ENCODE data around the gene CORO1C.

CORO1C gene

DNA sequence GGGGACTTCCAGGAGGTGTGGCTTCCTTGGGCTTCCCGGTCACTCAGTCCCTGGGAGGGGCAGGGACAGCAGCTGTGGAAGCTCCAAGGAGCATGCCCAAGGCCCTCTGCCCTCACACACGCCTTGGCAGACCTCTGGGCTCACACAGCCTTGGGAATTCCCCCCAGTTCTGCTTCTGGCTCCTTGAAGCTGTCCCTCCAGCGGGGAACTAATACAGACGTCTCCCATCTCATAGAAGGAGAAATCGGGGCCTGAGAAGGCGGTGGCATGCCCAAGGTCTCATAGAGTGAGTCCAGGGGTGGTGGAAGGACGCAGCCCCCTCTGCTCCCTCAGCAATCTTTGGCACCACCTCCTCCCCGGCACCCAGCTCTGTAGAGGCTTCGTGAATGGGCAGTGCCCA is 117.8 kb downstream of the CORO1C start:
- DNase-seq, result no peak

- no peak for DNase-seq
These were observed 118.5 kb downstream of the CORO1C start for GRCh38 chr12:108612788-108613282.

- DNase-seq, result no peak
These were observed 119.4 kb downstream of the CORO1C start for GRCh38 chr12:108611884-108612415.

GRCh38 chr12:108610856-108611605 is 120.3 kb downstream of the CORO1C start:
- DNase-seq, result no peak

DNA sequence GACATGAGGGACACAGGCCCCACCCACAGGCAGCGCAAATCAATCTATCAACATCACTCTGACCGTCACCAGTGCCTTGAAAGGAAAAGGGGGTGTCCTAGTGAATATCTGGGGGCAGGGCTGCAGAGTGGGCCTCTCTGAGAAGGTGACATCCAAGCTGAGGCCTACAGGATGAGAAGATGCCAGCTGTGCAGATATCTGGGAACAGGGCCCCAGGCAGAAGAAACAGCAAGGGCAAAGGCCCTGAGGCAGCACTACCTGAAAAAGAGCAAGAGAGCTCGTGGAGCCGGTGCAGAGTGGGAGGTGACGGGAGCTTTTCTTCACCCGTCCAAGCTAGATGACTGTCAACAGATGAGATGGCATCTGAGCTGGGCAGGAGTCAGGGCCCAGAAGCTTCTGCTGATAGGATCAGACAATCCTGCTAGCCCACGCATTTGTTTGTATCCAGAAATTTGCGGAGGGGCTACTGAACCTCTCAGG is 120.9 kb downstream of the CORO1C start:
- no peak for DNase-seq

DNA sequence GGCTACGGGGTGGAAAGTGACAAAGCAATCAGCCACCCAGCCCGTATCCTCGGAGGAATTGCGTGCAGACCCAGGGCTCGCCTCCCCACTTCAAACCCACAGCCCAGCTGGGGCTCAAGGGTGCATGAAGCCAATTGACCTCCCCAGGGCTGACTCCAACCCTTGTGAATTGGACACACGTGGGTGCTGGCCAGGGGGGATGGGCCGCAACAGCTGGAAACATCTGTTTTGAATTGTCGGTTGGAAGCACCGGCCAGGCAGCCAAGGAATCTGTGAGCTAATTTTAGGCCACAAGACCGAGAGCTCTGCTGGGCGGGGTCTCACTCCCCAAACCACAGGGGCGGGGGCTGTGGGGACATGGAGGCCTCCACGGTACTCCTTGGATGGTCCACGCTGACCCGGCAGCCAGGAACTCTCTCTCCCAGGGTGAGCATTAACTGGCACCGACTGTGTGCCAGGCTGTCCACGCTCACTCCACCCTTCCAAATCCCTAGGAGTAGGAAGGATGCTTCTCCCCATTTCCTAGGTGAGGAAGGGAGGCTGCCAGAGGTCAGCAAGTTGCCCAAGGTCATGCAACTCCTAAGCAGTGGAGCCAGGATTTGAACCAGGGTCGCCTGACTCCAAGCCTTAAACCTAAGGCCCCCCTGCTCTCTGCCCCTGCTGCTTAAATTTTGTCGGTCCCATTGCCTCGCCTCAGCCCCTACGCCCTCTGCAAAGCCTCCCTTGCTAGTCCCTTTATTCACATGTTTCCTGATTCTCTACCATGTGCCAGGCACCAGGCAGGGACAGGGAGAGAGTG is 121.6 kb downstream of the CORO1C start:
- no peak for DNase-seq

GRCh38 chr12:108608616-108609015 is 122.7 kb downstream of the CORO1C start:
- no peak for DNase-seq

DNA sequence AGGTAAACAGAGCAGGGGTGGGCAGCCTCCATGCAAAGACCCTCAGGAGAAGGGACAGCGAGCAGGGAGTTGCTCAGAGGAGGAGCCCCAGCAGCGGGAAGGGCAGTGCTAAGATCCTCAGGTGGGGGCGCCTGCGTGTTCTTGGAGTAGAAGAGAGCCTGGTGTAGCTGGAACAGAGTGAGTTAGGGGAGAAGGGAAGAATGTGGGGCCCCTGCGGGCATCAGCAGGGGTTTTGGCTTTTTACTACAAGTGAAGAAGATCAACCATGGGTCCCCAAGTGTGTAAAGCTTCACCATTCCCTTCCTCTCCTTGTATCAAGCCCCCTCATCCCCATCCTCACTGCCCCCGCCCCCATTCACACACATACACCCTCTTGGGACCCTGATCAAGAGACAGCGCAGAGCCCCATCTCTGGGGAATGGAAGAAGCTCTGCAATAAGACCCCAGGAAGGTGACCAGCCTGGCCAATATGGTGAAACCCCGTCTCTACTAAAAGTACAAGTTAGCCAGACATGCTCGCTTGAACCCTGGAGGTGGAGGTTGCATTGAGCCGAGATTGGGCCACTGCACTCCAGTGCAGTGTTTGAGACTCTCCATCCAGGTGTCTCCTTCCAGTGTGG is 123.2 kb downstream of the CORO1C start:
- DNase-seq, result no peak

DNA sequence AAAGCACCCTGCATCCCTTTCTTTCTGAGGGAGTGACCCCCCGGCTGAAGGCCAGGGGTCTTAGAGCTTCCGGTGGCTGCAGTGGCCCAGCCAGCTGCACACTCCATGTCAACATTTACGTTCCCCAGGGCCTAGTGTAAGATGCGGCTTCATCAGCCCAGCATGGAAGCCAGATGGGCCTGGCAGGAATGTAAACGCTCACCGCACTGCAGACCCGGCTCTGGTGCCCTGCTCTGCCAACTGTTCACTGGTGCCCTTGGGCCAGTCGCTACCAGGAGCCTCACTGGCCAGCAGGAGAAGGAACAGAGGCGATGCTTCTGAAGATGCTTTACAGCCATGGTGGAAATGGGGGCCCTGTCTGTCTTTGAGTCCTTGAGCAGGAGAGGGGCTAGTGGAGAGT is 124.8 kb downstream of the CORO1C start:
- DNase-seq, result no peak

DNA sequence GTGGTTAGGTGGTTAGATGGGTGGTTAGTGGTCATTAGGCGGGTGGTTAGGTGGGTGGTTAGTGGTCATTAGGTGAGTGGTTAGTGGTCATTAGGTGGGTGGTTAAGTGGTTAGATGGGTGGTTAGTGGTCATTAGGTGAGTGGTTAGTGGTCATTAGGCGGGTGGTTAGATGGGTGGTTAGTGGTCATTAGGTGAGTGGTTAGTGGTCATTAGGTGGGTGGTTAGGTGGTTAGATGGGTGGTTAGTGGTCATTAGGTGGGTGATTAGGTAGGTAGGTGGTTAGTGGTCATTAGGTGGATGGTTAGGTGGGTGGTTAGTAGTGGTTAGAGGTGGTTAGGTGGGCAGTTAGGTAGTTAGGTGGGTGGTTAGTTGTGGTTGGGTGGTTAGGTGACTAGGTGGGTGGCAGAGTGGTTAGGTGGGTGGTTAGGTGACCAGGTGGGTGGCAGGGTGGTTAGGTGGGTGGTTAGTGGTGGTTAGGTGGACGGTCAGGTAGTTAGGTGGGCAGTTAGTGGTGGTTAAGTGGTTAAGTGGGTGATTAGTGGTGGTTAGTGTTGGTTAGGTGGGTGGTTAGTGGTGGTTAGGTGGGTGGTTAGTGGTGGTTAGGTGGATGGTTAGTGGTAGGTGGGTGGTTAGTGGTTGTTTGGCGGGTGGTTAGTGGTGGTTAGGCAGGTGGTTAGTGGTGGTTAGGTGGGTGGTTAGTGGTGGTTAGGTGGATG is 125.5 kb downstream of the CORO1C start:
- no peak for DNase-seq

DNA sequence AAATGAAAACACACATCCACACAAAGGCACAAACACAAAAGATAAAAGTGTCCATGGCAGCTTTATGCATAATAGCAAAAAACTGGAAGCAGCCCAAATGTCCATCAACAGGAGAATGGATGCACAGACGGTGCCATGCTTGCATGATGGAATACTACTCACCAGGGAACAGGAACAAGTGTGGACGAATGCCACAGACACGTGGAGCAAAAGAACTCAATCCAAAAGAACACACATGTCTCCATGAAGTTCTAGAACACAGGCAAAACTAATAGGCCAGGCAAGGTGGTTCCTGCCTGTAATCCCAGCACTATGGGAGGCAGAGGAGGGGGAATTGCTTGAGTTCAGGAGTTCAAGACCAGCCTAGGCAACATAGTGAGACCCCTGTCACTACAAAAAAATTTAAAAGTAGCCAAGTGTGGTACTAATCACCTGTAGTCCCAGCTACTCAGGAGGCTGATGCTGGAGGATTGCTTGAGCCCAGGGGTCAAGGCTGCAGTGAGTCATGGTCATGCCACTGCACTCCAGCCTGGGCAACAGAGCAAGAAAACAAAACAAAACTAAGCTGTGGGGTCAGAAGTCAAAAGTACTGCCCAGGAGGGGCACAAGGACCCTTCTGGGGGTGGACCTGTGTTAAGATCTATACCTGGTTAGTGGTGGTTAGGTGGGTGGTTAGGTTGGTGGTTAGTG is 126.2 kb downstream of the CORO1C start:
- DNase-seq, result no peak

GRCh38 chr12:108604208-108604941 is 126.9 kb downstream of the CORO1C start:
- no peak for DNase-seq

GRCh38 chr12:108603743-108604142 is 127.6 kb downstream of the CORO1C start:
- no peak for DNase-seq

- no peak for DNase-seq
These were observed 128.2 kb downstream of the CORO1C start for GRCh38 chr12:108602976-108603704.

DNA sequence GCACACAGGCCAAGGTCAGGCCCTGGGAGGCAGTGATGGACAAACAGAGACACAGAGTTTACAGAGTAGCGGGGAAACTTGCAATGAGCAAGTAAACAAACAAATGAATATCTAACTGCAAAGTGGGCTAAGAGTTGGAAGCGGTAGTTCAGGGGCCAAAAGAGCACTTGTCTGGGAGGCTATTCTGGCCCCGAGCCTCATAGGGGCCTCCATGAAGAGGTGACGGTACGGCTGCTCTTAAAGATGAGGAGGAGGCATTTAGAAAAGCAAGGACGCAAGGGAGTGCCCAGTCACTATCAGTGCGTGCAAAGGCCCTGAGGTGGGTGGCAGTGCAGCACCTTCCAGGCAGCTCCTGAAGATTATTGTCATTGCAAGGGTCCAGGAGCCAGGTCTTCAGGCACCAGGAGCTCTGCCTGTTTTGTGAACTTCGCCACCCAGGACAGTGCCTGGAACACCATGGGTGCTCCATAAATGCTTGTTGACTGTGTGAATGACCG is 129.1 kb downstream of the CORO1C start:
- no peak for DNase-seq

DNA sequence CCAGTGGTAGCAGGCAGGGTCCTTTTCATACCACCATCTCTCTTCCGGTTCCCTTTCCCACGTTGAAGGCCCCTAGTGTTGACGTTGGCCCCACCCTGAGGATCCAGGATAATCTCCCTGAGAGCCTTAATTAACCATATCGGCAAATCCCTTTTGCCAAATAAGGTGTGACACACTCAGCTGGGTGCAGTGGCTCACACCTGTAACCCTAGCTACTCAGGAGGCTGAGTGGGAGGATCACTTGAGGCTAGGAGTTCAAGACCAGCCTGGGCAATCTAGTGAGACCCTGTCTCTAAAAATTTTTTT is 130.7 kb downstream of the CORO1C start:
- no peak for DNase-seq

GRCh38 chr12:108599948-108600701 is 131.2 kb downstream of the CORO1C start:
- no peak for DNase-seq

DNA sequence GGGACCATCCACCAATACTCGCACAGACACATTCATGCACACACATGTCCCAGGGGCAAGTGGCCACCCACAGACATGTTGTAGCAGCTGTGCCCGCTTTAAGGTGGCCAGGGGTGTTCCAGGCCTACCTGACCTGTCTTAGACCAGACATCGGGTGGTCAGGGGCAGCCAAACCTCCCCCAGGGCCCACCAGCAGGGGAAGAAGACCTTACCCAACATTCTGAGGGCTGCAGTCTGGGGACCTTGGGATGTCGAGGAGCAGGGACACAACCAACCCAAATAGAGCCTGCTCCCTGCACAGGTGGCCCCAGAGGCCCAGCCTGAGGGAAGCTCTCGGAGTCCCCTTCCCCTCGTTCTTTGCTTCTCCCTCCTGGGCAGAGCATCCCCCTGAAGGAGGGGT is 131.8 kb downstream of the CORO1C start:
- no peak for DNase-seq

GRCh38 chr12:108598553-108599250 is 132.6 kb downstream of the CORO1C start:
- no peak for DNase-seq

Measured in NCI-H524 treated with DMSO at 0.1 percent for 48 hours (cell line).